ENCODE data around the gene SEC24B.

SEC24B gene

GRCh38 chr4:109436504-109436903 lies 2.9 kb downstream of the SEC24B start:
- Histone ChIP-seq H4K12ac (ENCODE audit: low read depth, low read length) (no peak overlapping the region), H4K91ac (ENCODE audit: low read depth, low read length) (no peak overlapping the region), H3K14ac (ENCODE audit: low read length) (no peak overlapping the region), H4K8ac (ENCODE audit: low read depth, low read length) (no peak overlapping the region), H2AK5ac (ENCODE audit: low read length) (no peak overlapping the region), H3K27me3 (ENCODE audit: insufficient read depth, low read length) (no peaks in the 10 kb centered on the region), H2BK5ac (ENCODE audit: low read depth, low read length, poor library complexity) (no peak overlapping the region), H2BK120ac (ENCODE audit: insufficient read depth, low read length, poor library complexity) (no peak overlapping the region), H2AFZ (ENCODE audit: insufficient read depth, low read length, poor library complexity) (no peak overlapping the region), H3K9ac (ENCODE audit: low read length) (no peak overlapping the region), H3K36me3 (ENCODE audit: control insufficient read depth in 1 of 2, insufficient read depth in 2 of 2, low read length in 2 of 2) (no peaks in the 10 kb centered on the region), H3K4me1 (ENCODE audit: control insufficient read depth in 1 of 2, insufficient read depth in 2 of 2, low read length in 2 of 2) (peaks cover 0 to 6% of the 10 kb centered on the region in 2 experiments), H3K79me2 (ENCODE audit: control insufficient read depth, insufficient read depth, low read length, poor library complexity) (peaks cover 33% of the 10 kb centered on the region), H3K4me2 (ENCODE audit: low read length) (no peak overlapping the region), H3K23ac (ENCODE audit: low read length) (no peak overlapping the region), H2BK12ac (ENCODE audit: low read length) (no peak overlapping the region), H3K79me1 (ENCODE audit: low read length) (peaks cover 9% of the 10 kb centered on the region), H3K4me3 (ENCODE audit: low read depth, low read length) (no peak overlapping the region), H3K9me3 (ENCODE audit: insufficient read depth, low read depth, low read length) (no peaks in the 10 kb centered on the region), H3K18ac (ENCODE audit: low read length) (no peak overlapping the region), H3K4ac (ENCODE audit: low read depth, low read length) (peak overlapping the region; percentile 83), H3K27ac (ENCODE audit: low read depth, low read length) (no peak overlapping the region)
- no CpG with 5 or more reads among the region's 3 CpGs for WGBS (ENCODE audit: extremely low coverage, insufficient coverage, insufficient read length)
- DNase-seq, result no peak

GRCh38 chr4:109440948-109441347 lies 7.3 kb downstream of the SEC24B start:
- H3K79me1 ChIP-seq (ENCODE audit: low read length), result no peaks in the 10 kb centered on the region
- H3K27me3 ChIP-seq (ENCODE audit: insufficient read depth, low read length), result no peaks in the 10 kb centered on the region
- H3K36me3 ChIP-seq (ENCODE audit: control insufficient read depth in 1 of 2, insufficient read depth in 2 of 2, low read length in 2 of 2), result peaks cover 2 to 6% of the 10 kb centered on the region in 2 experiments
- no peak overlapping the region for H3K23ac ChIP-seq (ENCODE audit: low read length)
- H2BK120ac ChIP-seq (ENCODE audit: insufficient read depth, low read length, poor library complexity), result no peak overlapping the region
- H3K18ac ChIP-seq (ENCODE audit: low read length), result no peak overlapping the region
- no peak overlapping the region for H3K27ac ChIP-seq (ENCODE audit: low read depth, low read length)
- peaks cover 3 to 10% of the 10 kb centered on the region in 2 experiments for H3K4me1 ChIP-seq (ENCODE audit: control insufficient read depth in 1 of 2, insufficient read depth in 2 of 2, low read length in 2 of 2)
- no peak overlapping the region for H4K8ac ChIP-seq (ENCODE audit: low read depth, low read length)
- peaks cover 2% of the 10 kb centered on the region for H3K9me3 ChIP-seq (ENCODE audit: insufficient read depth, low read depth, low read length)
- no peak overlapping the region for H2AK5ac ChIP-seq (ENCODE audit: low read length)
- no peak overlapping the region for H2BK5ac ChIP-seq (ENCODE audit: low read depth, low read length, poor library complexity)
- no peak for DNase-seq
- H2BK12ac ChIP-seq (ENCODE audit: low read length), result no peak overlapping the region
- H3K4me2 ChIP-seq (ENCODE audit: low read length), result no peak overlapping the region
- H2AFZ ChIP-seq (ENCODE audit: insufficient read depth, low read length, poor library complexity), result no peak overlapping the region
- no peak overlapping the region for H4K91ac ChIP-seq (ENCODE audit: low read depth, low read length)
- peak overlapping the region; percentile 69 for H3K4ac ChIP-seq (ENCODE audit: low read depth, low read length)
- no peak overlapping the region for H4K12ac ChIP-seq (ENCODE audit: low read depth, low read length)
- H3K9ac ChIP-seq (ENCODE audit: low read length), result no peak overlapping the region
- no peak overlapping the region for H3K14ac ChIP-seq (ENCODE audit: low read length)
- no CpG with 5 or more reads among the region's 4 CpGs for WGBS (ENCODE audit: extremely low coverage, insufficient coverage, insufficient read length)
- H3K4me3 ChIP-seq (ENCODE audit: low read depth, low read length), result no peak overlapping the region
- H3K79me2 ChIP-seq (ENCODE audit: control insufficient read depth, insufficient read depth, low read length, poor library complexity), result peaks cover 24% of the 10 kb centered on the region

- Histone ChIP-seq H3K23ac (ENCODE audit: low read length) (no peak overlapping the region), H3K79me2 (ENCODE audit: control insufficient read depth, insufficient read depth, low read length, poor library complexity) (peaks cover 21% of the 10 kb centered on the region), H2BK12ac (ENCODE audit: low read length) (no peak overlapping the region), H3K79me1 (ENCODE audit: low read length) (no peaks in the 10 kb centered on the region), H3K4ac (ENCODE audit: low read depth, low read length) (peak overlapping the region; percentile 86), H4K91ac (ENCODE audit: low read depth, low read length) (no peak overlapping the region), H3K27ac (ENCODE audit: low read depth, low read length) (no peak overlapping the region), H3K36me3 (ENCODE audit: control insufficient read depth in 1 of 2, insufficient read depth in 2 of 2, low read length in 2 of 2) (peaks cover 5 to 6% of the 10 kb centered on the region in 2 experiments), H2AK5ac (ENCODE audit: low read length) (no peak overlapping the region), H4K12ac (ENCODE audit: low read depth, low read length) (no peak overlapping the region), H3K4me1 (ENCODE audit: control insufficient read depth in 1 of 2, insufficient read depth in 2 of 2, low read length in 2 of 2) (peaks cover 3 to 9% of the 10 kb centered on the region in 2 experiments), H2BK120ac (ENCODE audit: insufficient read depth, low read length, poor library complexity) (no peak overlapping the region), H2AFZ (ENCODE audit: insufficient read depth, low read length, poor library complexity) (no peak overlapping the region), H3K27me3 (ENCODE audit: insufficient read depth, low read length) (no peaks in the 10 kb centered on the region), H3K4me2 (ENCODE audit: low read length) (no peak overlapping the region), H3K14ac (ENCODE audit: low read length) (no peak overlapping the region), H3K4me3 (ENCODE audit: low read depth, low read length) (no peak overlapping the region), H2BK5ac (ENCODE audit: low read depth, low read length, poor library complexity) (no peak overlapping the region), H3K9ac (ENCODE audit: low read length) (no peak overlapping the region), H3K9me3 (ENCODE audit: insufficient read depth, low read depth, low read length) (peaks cover 4% of the 10 kb centered on the region), H3K18ac (ENCODE audit: low read length) (no peak overlapping the region), H4K8ac (ENCODE audit: low read depth, low read length) (no peak overlapping the region)
- DNase-seq, result no peak
- WGBS (ENCODE audit: extremely low coverage, insufficient coverage, insufficient read length), result no CpG with 5 or more reads among the region's 2 CpGs
Measured at GRCh38 chr4:109441862-109442458, 8.3 kb downstream of the SEC24B start.

- Histone ChIP-seq H3K4ac (ENCODE audit: low read depth, low read length) (no peak overlapping the region), H3K27me3 (ENCODE audit: insufficient read depth, low read length) (no peaks in the 10 kb centered on the region), H3K4me3 (ENCODE audit: low read depth, low read length) (no peak overlapping the region), H2BK12ac (ENCODE audit: low read length) (no peak overlapping the region), H3K4me1 (ENCODE audit: control insufficient read depth in 1 of 2, insufficient read depth in 2 of 2, low read length in 2 of 2) (peaks cover 3 to 9% of the 10 kb centered on the region in 2 experiments), H2AFZ (ENCODE audit: insufficient read depth, low read length, poor library complexity) (no peak overlapping the region), H4K91ac (ENCODE audit: low read depth, low read length) (no peak overlapping the region), H3K9ac (ENCODE audit: low read length) (no peak overlapping the region), H4K8ac (ENCODE audit: low read depth, low read length) (no peak overlapping the region), H3K79me1 (ENCODE audit: low read length) (no peaks in the 10 kb centered on the region), H4K12ac (ENCODE audit: low read depth, low read length) (no peak overlapping the region), H2BK5ac (ENCODE audit: low read depth, low read length, poor library complexity) (no peak overlapping the region), H3K14ac (ENCODE audit: low read length) (no peak overlapping the region), H3K79me2 (ENCODE audit: control insufficient read depth, insufficient read depth, low read length, poor library complexity) (peaks cover 16% of the 10 kb centered on the region), H2AK5ac (ENCODE audit: low read length) (no peak overlapping the region), H3K18ac (ENCODE audit: low read length) (no peak overlapping the region), H3K4me2 (ENCODE audit: low read length) (no peak overlapping the region), H2BK120ac (ENCODE audit: insufficient read depth, low read length, poor library complexity) (no peak overlapping the region), H3K9me3 (ENCODE audit: insufficient read depth, low read depth, low read length) (peaks cover 4% of the 10 kb centered on the region), H3K27ac (ENCODE audit: low read depth, low read length) (no peak overlapping the region), H3K36me3 (ENCODE audit: control insufficient read depth in 1 of 2, insufficient read depth in 2 of 2, low read length in 2 of 2) (peaks cover 5 to 6% of the 10 kb centered on the region in 2 experiments), H3K23ac (ENCODE audit: low read length) (no peak overlapping the region)
- WGBS (ENCODE audit: extremely low coverage, insufficient coverage, insufficient read length), result no CpG with 5 or more reads among the region's 2 CpGs
- peak in 1 of 2 donors; percentile 54 for DNase-seq
Measured at GRCh38 chr4:109444182-109444844, 10.7 kb downstream of the SEC24B start.

All from trophoblast cell (in vitro differentiated cells and primary cell).